Measurements from ENCODE around the gene PCSK4. TPM values are rescaled to one million over a fixed set of nuclear protein-coding genes. Genes with fewer than 3 reads are reported as not detected.
"Not testable (repeated sequence)": the region's sequence is repeated elsewhere in the genome, so short reads cannot be mapped to it uniquely, and the experiment has no call there.

PCSK4 gene
- total RNA-seq, 1 experiment from 2014 or later = 7.2 TPM

DNA sequence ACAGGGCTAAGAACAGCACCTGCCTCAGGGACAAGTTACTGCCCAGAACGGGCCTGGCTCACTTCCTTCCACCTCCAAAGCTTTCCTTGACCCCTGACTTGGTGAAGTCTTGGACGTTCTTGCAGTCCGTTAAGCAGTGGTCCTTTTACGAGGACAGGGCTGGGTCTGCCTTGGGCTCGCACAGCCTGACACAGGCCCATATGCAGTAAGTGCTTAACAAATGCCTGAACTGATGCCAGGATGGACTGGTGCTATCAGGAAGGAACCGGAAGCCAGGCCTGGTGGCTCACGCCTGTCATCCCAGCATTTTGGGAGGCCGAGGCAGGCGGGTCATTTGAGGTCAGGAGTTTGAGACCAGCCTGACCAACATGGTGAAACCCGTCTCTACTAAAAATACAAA lies 31.9 kb upstream of the PCSK4 start:
- CTCF ChIA-PET = interaction anchor here (0.9 kb wide), 1 partner anchor 24 kb away, joined by 3 read pairs; no protein-coding TSS in a partner anchor
- TF ChIP-seq EZH2 (IDR thresholded peaks at IDR 0.05; ENCODE audit: borderline replicate concordance, low read depth, low read length, poor library complexity, severe bottlenecking) (no peak), CTCF (conservative IDR thresholded peaks at IDR 0.05; ENCODE audit: low read depth, low read length) (no peak)

GRCh38 chr19:1521636-1522035 lies 31.5 kb upstream of the PCSK4 start:
- Histone ChIP-seq H3K36me3 (ENCODE audit: insufficient read depth, low read length, poor library complexity, severe bottlenecking) (no peaks in the 10 kb centered on the region), H3K27me3 (replicated peaks; ENCODE audit: insufficient read depth, low read depth, low read length, poor library complexity) (peaks cover 28% of the 10 kb centered on the region), H3K4me1 (ENCODE audit: insufficient read depth, low read length, poor library complexity, severe bottlenecking) (peaks cover 4% of the 10 kb centered on the region), H3K27ac (ENCODE audit: low read depth, low read length, poor library complexity, severe bottlenecking) (no peak overlapping the region), H3K9me3 (ENCODE audit: low read depth, low read length, poor library complexity, severe bottlenecking) (no peaks in the 10 kb centered on the region), H3K4me3 (ENCODE audit: low read depth, low read length, poor library complexity, severe bottlenecking) (no peak overlapping the region)
- POLR2A ChIA-PET (ENCODE audit: low non-redundant PET) = no interaction called here
- peak; percentile 49 for DNase-seq (ENCODE audit: low spot score)
- TF ChIP-seq CTCF (conservative IDR thresholded peaks at IDR 0.05; ENCODE audit: low read depth, low read length) (no peak), EZH2 (IDR thresholded peaks at IDR 0.05; ENCODE audit: borderline replicate concordance, low read depth, low read length, poor library complexity, severe bottlenecking) (no peak)
- no TSS peak for BruUV-seq (replicated peaks)
- intact Hi-C loops (cut with micrococcal nuclease; ENCODE audit: unreplicated experiment) = no loop called here
- CTCF ChIA-PET = interaction anchor here (0.9 kb wide), 1 partner anchor 24 kb away, joined by 3 read pairs; no protein-coding TSS in a partner anchor

More for the DNA sequence above, 31.9 kb upstream of the PCSK4 start:
- H3K27me3 ChIP-seq (replicated peaks; ENCODE audit: insufficient read depth, low read depth, low read length, poor library complexity) = peaks cover 28% of the 10 kb centered on the region
- POLR2A ChIA-PET (ENCODE audit: low non-redundant PET) = interaction anchor here (0.6 kb wide), 1 partner anchor 253 kb away, joined by 3 read pairs; the partner anchor contains the start of gene CIRBP
- no TSS peak for BruUV-seq (replicated peaks)
- intact Hi-C loops (cut with micrococcal nuclease; ENCODE audit: unreplicated experiment) = no loop called here
- H3K4me3 ChIP-seq (ENCODE audit: low read depth, low read length, poor library complexity, severe bottlenecking) = no peak overlapping the region
- H3K36me3 ChIP-seq (ENCODE audit: insufficient read depth, low read length, poor library complexity, severe bottlenecking) = no peaks in the 10 kb centered on the region
- peaks cover 4% of the 10 kb centered on the region for H3K4me1 ChIP-seq (ENCODE audit: insufficient read depth, low read length, poor library complexity, severe bottlenecking)
- DNase-seq (ENCODE audit: low spot score) = no peak
- H3K27ac ChIP-seq (ENCODE audit: low read depth, low read length, poor library complexity, severe bottlenecking) = no peak overlapping the region
- no peaks in the 10 kb centered on the region for H3K9me3 ChIP-seq (ENCODE audit: low read depth, low read length, poor library complexity, severe bottlenecking)

GRCh38 chr19:1520203-1520780 lies 30.1 kb upstream of the PCSK4 start:
- ChIA-PET POLR2A (ENCODE audit: low non-redundant PET) (no interaction called here), CTCF (no interaction called here)
- no peaks in the 10 kb centered on the region for H3K9me3 ChIP-seq (ENCODE audit: low read depth, low read length, poor library complexity, severe bottlenecking)
- TF ChIP-seq CTCF (conservative IDR thresholded peaks at IDR 0.05; ENCODE audit: low read depth, low read length) = no peak
- no peak for TF ChIP-seq EZH2 (IDR thresholded peaks at IDR 0.05; ENCODE audit: borderline replicate concordance, low read depth, low read length, poor library complexity, severe bottlenecking)
- BruUV-seq (replicated peaks) = no TSS peak
- intact Hi-C loops (cut with micrococcal nuclease; ENCODE audit: unreplicated experiment) = no loop called here
- no peak overlapping the region for H3K4me3 ChIP-seq (ENCODE audit: low read depth, low read length, poor library complexity, severe bottlenecking)
- no peaks in the 10 kb centered on the region for H3K36me3 ChIP-seq (ENCODE audit: insufficient read depth, low read length, poor library complexity, severe bottlenecking)
- H3K27me3 ChIP-seq (replicated peaks; ENCODE audit: insufficient read depth, low read depth, low read length, poor library complexity) = peaks cover 23% of the 10 kb centered on the region
- H3K27ac ChIP-seq (ENCODE audit: low read depth, low read length, poor library complexity, severe bottlenecking) = no peak overlapping the region
- H3K4me1 ChIP-seq (ENCODE audit: insufficient read depth, low read length, poor library complexity, severe bottlenecking) = peaks cover 4% of the 10 kb centered on the region
- DNase-seq (ENCODE audit: low spot score) = no peak

DNA sequence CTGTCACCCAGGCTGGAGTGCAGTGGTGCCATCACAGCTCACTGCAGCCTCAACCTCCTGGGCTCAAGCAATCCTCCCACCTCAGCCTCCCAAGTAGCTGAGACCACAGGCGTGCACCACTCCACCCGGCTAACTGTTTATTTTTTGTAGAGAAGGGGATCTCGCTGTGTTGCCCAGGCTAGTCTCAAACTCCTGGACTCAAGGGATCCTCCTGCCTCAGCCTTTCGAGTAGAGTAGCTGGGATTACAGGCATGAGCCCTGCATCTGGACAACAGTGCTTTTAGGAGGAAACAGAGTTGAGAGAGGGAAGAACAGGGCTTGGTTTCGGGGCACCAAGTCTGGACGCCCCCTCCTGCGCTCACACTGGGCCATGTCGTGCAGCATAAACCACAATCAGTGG lies 29.7 kb upstream of the PCSK4 start:
- CTCF ChIA-PET; BruUV-seq (replicated peaks); DNase-seq (ENCODE audit: low spot score); H3K4me3 ChIP-seq (ENCODE audit: low read depth, low read length, poor library complexity, severe bottlenecking); H3K4me1 ChIP-seq (ENCODE audit: insufficient read depth, low read length, poor library complexity, severe bottlenecking); POLR2A ChIA-PET (ENCODE audit: low non-redundant PET); H3K27ac ChIP-seq (ENCODE audit: low read depth, low read length, poor library complexity, severe bottlenecking); H3K9me3 ChIP-seq (ENCODE audit: low read depth, low read length, poor library complexity, severe bottlenecking); intact Hi-C loops (cut with micrococcal nuclease; ENCODE audit: unreplicated experiment); H3K36me3 ChIP-seq (ENCODE audit: insufficient read depth, low read length, poor library complexity, severe bottlenecking): not testable (repeated sequence)
- H3K27me3 ChIP-seq (replicated peaks; ENCODE audit: insufficient read depth, low read depth, low read length, poor library complexity) = peaks cover 18% of the 10 kb centered on the region
